KG1 (cell line): ENCODE measurements around the gene JTB.
"Not testable (repeated sequence)": the region's sequence is repeated elsewhere in the genome, so short reads cannot be mapped to it uniquely, and the experiment has no call there.

Source experiments
- DNase-seq: peaks from one replicate; lab custom pipeline; 2025; lab: John Stamatoyannopoulos, UW

JTB gene

DNA sequence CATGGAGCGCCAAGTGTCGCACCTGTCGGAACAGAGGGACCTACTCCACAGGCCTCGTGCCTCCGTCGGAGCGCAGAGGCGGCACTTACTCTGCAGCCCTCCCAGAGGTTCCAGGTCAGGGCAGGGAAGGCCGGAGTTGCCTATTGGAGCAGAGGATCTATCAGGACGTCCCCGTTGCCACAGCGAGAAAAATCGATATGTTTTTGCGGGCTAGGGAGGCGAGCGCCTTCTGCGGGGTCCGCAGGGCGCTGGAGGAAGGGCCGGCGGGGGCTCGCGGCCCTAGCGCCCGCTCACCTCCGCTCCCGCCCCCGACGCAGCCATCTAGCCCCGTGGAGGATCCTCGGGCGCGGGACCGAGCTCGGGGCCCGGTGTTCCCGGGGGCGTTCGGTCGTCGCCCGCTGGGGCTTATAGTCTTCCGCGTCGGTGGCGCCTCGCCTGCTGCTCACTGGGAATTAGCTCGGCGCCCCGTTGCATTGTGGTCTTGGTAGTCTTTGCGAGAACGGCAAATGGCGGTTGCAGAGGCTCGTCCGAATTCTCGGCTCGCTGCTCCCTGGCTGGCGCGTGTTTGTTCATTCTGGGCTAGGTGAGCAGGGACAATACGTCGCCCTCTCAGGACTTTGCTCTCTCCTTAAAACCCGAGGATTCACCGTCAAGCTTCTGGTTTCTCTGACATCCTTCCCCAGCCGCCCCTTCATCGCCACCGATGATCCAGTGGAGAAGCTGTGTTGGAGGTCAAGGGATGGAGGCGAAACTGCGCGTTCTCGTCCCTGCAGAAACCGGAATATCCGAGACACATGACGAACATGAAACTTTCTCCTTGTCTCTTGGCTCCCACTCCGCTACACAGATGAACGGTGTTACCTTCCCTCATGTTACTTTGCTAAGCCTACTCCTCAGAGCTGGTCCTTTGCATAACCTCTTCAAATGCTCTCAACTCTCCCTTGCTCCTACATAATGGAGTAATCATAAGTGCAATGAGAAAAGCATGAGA, at the start of gene JTB:
TSS of gene JTB (minus strand) at position 425 of the 991 bp plus-strand sequence. CDS start at position 3, 422 bp downstream.
- peak; percentile 90 for DNase-seq

DNA sequence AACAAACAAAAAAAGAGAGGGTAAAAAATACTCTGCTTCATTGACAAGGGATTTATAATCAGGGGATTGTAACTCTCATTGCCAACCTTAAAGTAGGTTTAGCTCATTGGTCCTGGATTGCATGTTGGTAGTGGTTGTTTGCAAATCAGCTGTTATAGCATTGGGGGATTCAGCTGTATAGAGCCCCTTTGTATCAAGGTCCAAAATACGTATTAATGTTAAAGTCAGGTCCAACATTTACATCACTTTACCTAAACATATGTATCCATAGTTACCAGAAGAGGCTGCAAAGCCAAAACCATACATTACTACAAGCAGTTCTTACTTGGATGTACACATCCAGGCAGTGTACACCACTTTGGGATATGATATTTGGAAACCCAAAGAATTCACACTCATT, 42.5 kb upstream of the JTB start:
- no peak for DNase-seq

DNA sequence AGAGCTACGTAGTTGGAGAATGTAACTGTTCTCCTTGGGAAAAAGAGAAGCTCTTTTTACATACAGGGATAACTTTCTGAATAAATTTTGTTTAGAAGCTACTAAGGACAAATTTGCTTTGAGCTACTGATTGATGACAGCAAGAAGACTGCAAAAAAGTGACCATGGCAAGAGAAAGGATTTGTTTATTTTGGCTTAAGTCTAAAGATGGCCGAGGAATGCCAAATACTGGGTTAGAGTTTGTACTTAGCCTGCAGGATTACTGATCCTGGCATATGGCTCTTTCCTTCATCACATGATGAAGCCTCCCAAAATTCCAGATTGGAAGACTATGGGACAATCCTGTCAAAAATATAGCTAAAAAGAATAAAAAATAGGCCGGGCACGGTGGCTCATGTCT, 41.8 kb upstream of the JTB start:
- DNase-seq, result no peak

DNA sequence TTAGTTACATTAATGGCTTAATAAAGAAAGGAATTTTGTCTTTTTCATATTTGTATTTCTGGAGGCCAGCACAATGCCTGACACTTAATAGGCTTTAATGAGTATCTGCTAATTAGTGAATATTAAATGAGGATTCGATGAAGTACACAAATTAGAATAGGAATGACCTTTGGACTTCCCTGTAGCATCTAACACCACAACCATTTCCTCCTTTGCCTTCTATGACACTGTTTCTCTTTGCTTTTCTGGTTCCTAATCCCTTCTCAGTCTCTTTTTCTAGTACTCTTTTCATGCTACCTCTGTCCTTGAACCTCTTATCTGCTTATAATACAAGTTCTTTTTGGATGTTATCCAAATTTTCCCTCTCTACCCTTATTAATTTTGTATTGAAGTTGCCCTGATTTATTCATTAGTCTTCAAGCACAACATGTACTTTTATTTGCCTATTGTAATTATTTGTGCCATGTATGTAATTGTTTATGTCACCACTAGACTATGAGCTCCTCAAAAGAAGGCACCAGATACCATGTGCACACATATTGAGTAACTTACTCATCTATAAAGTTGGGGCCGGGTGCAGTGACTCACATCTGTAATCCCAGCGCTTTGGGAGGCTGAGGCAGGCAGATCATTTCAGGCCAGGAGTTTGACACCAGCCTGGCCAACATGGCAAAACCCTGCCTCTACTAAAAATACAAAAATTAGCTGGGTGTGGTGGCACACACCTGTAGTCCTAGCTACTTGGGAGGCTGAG, 36.9 kb upstream of the JTB start:
- no peak for DNase-seq

DNA sequence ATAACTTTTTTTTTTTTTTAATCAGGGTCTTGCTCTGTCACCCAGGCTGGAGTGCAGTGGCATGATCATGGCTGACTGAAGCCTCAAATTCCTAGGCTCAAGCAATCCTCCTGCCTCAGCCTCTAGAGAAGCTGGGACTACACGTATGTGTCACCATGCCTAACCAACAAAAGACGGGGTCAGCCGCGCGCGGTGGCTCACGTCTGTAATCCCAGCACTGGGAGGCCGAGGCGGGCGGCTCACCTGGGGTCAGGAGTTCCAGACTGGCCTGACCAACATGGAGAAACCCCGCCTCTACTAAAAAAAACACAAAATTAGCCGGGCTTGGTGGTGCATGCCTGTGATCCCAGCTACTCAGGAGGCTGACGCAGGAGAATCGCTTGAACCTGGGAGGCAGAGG, 35.1 kb upstream of the JTB start:
- DNase-seq, result not testable (repeated sequence)

DNA sequence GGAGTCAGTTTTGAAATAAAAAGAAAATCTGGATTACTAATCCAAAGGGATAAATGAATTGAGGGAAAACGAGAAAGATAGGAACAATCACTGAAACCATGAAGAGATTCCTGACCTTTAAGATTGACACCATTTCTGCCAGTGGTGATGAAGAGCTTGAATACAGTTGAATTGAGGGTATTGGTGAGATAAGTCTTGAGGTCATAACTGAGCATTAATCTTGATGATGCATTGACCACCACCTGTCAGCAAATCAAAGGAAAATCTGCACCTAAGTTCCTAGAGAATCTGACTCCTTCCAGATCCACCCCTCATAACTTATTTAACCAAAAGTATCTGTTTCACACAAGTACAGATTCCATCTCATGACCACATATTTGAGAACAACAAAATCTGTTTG, 34.7 kb upstream of the JTB start:
- no peak for DNase-seq

DNA sequence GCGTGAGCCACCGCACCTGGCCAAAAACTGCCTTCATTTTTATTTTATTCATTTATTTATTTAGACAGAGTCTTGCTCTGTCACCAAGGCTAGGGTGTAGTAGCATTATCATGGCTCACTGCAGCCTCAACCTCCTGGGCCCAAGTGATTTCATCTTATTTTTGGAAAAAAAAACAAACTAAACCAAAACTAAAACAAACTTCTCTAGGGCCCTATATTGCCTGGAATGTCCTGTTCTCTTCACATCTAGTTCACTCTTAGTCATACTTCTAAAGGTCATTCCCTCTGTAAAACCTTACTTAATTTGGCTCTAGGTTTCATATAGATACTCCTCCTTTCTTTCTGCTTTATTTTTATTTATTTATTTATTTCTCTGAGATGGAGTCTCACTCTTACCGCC, 28.7 kb upstream of the JTB start:
- no peak for DNase-seq

DNA sequence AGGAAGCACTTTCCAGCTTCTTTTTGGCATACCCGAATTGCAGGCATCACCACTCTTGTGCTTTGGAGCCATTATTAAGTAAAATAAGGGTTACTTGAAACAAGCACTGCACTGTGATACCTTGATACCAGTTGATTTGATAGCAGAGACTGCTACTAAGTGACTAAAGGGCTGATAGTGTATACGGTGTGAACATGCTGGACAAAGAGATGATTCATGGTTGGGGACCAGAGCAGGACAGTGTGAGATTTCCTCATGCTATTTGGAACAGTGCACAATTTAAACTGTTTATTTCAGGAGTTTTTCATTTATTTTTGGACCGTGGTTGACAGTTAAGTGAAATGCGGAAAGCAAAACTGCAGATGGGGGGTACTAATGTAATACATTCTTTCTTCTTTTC, 22.9 kb upstream of the JTB start:
- DNase-seq, result no peak

DNA sequence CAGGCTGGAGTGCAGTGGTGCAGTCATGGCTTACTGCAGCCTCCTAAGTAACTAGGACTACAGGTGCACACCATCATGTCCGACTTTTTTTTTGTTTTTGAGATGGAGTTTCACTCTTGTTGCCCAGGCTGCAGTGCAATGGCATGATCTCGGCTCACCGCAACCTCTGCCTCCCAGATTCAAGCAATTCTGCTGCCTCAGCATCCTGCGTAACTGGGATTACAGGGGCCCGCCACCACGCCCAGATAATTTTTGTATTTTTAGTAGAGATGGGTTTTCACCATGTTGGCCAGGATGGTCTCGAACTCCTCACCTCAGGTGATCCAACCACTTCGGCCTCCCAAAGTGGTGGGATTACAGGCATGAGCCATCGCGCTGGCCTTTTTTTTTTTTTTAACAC, 19.4 kb upstream of the JTB start:
- not testable (repeated sequence) for DNase-seq

DNA sequence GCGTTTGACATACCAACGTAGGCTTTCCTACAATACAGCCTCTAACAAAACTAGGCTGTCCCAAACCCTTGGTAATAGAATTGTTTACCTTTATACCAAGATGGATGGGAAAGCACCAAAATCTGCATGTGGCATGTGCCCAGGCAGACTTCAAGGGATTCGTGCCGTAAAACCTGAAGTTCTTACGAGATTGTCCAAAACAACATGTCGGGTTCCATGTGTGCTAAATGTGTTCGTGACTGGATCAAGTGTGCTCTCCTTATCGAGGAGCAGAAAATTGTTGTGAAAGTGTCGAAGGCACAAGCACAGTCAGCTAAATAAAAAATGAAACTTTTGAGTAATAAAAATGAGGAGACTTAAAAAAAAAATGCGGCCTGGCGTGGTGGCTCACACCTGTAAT, 18.2 kb upstream of the JTB start:
- no peak for DNase-seq

DNA sequence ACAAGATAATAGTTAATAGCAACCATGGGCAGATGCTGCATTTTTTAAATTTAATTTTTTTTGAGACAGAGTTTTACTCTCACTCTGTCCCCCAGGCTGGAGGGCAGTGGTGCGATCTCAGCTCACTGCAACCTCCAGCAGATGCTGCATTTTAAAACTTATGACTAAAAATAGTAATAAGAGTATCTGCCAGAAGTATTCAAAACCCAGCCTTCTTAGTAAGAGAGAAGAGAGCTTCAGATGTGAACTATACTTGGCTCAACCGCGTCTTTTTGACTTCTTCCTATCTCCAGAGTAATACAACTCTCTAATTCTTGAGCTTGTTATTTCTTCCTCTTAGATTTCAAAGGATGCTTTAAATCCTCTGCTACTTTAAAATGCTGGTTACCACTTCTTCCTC, 17.7 kb upstream of the JTB start:
- DNase-seq, result no peak

DNA sequence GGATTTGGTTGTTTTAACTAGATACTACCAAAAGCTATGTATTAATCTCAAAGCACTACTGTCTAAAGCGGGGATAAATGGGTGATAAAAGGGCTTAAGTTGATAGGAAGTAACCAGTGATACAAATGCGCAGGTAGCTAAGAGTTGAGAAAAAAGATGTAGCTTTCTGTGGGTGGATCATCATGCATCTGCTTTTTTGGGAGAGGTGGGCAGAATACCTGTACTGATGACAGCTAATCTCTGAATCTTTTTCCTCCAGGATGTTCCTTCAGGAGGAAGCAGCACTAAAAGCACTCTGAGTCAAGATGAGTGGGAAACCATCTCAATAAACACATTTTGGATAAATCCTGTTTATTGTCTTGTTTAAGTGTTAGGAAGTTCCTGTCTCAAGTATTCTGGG, 14.3 kb upstream of the JTB start:
- DNase-seq, result no peak

DNA sequence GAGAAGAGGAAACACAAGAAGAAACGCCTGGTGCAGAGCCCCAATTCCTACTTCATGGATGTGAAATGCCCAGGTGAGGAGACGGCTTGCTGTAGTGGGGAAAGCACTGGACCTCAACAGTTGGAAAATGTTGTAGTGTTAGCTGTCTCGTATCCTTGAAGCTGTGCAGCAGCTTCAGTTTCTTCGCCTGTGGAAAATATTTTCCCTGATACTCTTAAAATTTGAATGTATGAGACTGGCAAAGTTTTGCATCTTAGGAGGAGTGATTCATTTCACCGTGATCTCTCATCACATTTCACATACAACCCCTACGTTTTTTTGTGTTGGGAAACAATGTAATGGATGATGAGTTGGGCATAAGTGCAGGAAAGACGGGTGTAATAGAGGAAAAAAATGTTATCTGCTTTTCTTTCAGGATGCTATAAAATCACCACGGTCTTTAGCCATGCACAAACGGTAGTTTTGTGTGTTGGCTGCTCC, 13.7 kb upstream of the JTB start:
- DNase-seq, result no peak

DNA sequence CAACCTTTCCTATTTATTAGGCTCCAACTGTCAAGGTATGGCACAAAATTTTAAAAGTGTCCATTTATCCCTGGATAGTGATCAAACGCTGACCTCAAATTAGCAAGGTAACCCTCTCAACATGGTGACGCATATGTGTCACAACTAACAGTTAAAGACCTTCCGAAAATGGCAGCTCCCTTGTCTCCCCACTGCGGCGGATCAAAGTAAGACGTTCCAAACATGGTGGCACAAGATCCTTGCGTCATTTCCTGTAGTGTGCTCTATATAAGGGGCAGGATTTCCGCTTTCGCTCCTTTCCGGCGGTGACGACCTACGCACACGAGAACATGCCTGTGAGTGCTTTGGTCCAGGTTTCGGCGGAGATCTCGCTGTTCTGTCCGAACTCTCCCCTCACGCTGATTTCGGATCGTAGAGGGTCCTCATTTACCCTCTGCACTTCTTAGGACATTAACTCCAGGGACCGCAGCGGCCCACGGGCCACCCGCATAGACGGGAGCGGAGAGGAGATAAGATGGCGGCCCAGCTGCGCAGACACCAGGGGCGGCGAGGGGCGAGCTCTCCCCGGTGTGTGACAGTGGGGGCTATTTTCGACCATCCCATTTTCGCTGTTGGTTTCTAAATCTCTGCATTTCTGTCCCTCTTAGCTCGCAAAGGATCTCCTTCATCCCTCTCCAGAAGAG, 13.1 kb upstream of the JTB start, which contains the start of gene RPS27:
TSS of gene RPS27 (plus strand) at position 295 of the 683 bp plus-strand sequence. CDS start at position 330, 35 bp downstream.
- DNase-seq, result peak; percentile 98

DNA sequence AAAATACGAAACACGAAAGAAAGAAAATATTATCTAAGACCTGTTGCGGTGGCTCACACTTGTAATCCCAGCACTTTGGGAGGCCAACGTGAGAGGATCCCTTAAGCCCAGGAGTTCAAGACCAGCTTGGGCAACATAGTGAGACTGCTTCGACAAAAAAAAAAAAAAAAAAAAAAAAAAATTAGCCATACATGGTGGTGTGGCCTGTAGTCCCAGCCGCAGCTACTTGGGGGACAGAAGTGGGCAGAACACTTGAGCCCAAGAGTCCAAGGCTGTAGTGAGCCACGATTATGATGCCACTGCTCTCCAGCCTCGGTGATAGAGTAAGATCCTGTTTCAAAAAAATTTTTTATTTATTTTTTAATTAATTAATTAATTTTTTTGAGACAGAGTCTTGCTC, 10.1 kb upstream of the JTB start:
- no peak for DNase-seq

DNA sequence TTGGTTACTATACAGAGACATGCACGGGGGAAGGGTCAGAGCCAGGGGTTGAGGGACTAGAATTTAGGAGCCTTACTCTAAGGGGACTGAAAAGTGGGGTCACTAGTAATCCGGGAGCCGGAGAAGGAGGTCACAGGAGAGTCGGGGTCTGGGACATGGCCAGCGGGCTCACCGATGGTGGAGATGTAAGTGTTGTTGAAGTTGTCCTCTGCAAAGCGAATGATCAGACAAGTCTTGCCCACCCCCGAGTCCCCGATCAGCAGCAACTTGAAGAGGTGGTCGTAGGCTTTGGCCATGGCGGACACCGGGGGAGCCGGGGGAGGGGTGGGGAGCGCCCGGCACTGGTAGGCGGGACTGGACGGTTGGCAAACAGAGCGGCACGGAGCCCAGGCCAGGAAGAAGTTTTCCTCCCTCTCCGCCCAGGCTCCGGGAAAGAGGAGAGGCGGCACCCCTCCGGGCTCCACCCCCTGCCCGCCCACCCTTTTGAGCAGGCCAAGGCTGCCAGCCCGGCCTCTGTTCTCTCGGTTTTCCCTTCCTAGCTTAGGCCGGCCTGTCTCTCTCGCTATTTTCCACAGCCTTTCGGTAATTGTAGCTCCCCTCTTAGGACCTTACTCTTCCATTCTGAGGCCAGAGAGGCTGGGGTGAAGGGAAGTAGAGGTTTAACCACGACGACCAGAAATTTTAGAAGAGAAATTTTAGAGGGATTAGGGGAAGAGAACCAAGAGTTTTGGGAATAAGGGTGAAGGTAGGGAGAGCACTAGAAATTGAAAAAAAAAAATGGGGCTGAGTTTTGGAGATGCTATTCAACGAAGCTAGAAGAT, 8.7 kb upstream of the JTB start, which contains the start of gene RAB13:
TSS of gene RAB13 (minus strand) at position 399 of the 821 bp plus-strand sequence. CDS start at position 296, 103 bp downstream.
- DNase-seq, result no peak

DNA sequence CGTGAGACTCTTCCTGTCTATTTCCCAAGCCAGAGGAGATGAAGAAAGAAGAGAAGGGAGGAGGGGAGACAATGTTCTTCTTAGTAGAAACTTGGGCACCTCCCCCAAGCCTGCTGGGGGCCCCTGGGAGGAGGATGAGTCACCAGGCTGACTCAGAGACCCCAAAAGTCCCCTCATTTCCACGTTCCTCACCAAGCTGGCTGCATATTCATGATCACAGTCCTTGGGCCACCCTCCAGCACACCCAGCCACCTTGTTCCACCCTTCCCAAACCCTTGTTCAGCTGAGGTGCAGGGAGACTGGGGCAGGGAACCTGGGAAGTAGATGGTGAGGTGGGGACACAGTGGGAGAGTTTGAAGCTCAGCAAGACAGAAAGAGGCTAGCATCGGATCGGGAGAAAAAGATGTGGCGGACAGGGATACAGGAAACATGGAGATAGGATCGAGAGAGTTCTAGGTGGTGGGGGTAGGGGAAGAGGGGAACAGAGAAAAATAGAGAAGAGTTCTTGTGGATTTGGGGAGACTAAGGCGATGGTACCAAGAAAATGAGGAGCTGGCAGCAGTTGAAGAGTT, 8.0 kb upstream of the JTB start:
- DNase-seq, result no peak

DNA sequence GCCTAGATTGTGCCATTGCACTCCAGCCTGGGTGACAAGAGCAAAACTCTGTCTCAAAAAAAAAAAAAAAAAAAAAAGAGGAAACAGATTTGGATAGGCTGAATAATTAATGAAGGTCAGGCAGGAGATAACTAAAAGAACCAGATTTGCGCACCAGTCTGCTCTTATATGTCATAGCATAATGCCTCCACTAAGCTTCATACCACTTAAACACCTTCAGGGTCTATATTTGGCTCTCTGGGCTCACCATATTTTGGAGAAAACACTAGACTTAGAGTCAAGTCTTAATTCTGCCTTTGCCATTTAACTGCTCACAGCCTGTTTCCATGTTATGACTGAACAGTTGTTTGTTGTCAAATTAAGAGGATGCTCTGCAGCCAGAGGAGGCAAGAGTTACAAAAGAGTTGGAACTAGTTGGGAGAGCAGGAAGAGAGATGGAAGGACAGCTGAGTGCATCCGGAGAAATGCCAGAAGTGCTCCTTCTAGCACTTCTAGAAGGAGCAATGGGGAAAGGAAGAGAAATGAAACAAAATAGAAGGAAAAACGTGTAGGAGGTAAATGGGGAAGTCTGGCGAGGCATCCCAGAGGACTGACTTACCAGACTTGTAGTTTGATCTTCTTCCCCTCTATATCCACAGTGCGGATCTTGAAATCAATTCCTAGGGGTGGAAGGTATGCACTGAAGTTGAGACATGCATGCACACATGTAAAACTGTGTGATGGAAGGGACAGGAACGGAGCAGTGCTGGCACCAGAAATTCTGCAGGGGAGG, 6.8 kb upstream of the JTB start:
- DNase-seq, result no peak

DNA sequence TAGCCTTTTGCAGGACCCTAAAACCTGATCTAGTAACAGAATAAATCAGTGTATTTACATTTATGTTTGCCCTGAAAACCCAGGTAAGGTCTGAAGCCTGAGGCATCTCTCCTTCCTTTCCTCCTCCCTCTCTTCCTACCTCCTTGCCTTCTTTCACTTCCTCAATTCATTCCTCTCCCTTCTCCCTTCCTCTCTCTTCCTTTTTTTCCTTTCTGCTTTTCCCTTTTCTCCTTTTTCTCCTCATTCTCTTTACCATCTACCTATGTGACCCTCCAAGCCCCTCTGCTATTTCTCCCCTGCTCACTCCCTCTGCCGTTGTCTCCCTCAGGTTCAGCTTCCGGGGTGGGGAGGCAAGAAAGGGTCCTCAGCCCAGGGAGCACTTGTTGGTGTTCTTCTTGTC, 4.3 kb upstream of the JTB start:
- not testable (repeated sequence) for DNase-seq

DNA sequence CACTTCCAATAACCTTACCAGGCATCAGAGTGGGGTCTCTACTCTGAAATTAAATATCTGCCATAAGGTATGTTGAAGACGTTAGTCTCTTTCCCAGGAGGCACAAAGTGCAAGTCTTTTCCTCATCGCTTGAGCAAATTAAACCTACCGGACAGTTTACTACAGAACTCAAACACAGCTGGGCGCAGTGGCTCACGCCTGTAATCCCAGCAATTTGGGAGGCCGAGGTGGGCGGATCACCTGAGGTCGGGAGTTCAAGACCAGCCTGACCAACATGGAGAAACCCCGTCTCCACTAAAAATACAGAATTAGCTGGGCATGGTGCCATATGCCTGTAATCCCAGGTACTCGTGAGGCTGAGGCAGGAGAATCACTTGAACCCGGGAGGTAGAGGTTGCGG, 1.6 kb upstream of the JTB start:
- DNase-seq, result not testable (repeated sequence)
